HT1080 (cell line): ENCODE results near the gene LGALS9C. TPM values are rescaled to one million over a fixed set of nuclear protein-coding genes. Genes with fewer than 3 reads are reported as not detected.
A peak's percentile ranks its signal among the peaks of the same experiment; 100 is the strongest.
"Not testable (repeated sequence)": the region's sequence is repeated elsewhere in the genome, so short reads cannot be mapped to it uniquely, and the experiment has no call there.

ENCODE experiments used
- DNase-seq: peaks from one replicate; pipeline ENCODE4 v3.0.0-alpha.2; 2015; ENCODE audit warnings: low read depth
- polyA plus RNA-seq, 2 experiments: library from polyadenylated mRNA; depleted of rRNA; stranded (reverse); fragments of >200 nt; gene quantifications; 2 replicates each; pipeline ENCODE4 v1.2.3, GENCODE V29; 2015
- total RNA-seq: library from RNA; depleted of rRNA; stranded (reverse); fragments of >200 nt; shearing (Covaris generic); gene quantifications from 2 replicates; pipeline ENCODE4 v1.2.3, GENCODE V29; 2014; rRNA removed

Gene LGALS9C
- total RNA-seq: not detected in 2 replicates
- polyA plus RNA-seq (2015; cell fraction: cytosol; rRNA removed): 0.05 TPM in 1 of 2 replicates, not detected in the other
- 0.07 TPM in 1 of 2 replicates, not detected in the other for polyA plus RNA-seq (2015; cell fraction: nucleus; rRNA removed)

GRCh38 chr17:18476508-18477308, at the start of gene LGALS9C:
Gene LGALS9C, plus strand, starts transcription at chr17:18476789. Its CDS starts 66 bp downstream, at chr17:18476855.
- DNase-seq: peak; percentile 15

GRCh38 chr17:18432206-18432605, 44.4 kb upstream of the LGALS9C start:
- DNase-seq: not testable (repeated sequence)

GRCh38 chr17:18439465-18439870, 37.1 kb upstream of the LGALS9C start:
- DNase-seq: not testable (repeated sequence)

- DNase-seq: not testable (repeated sequence)
These were observed 34.5 kb upstream of the LGALS9C start for GRCh38 chr17:18442093-18442492.

GRCh38 chr17:18442532-18442931, 34.1 kb upstream of the LGALS9C start:
- not testable (repeated sequence) for DNase-seq

- not testable (repeated sequence) for DNase-seq
These were observed 28.9 kb upstream of the LGALS9C start for GRCh38 chr17:18447476-18448205.

- DNase-seq: not testable (repeated sequence)
These were observed 28.3 kb upstream of the LGALS9C start for GRCh38 chr17:18448311-18448710.

GRCh38 chr17:18449833-18450232, 26.8 kb upstream of the LGALS9C start:
- DNase-seq: not testable (repeated sequence)

GRCh38 chr17:18450998-18451397, 25.6 kb upstream of the LGALS9C start:
- not testable (repeated sequence) for DNase-seq

GRCh38 chr17:18451969-18452368, 24.6 kb upstream of the LGALS9C start:
- not testable (repeated sequence) for DNase-seq

GRCh38 chr17:18459035-18459434, 17.6 kb upstream of the LGALS9C start:
- DNase-seq: peak; percentile 39

GRCh38 chr17:18463831-18464502, 12.6 kb upstream of the LGALS9C start:
- not testable (repeated sequence) for DNase-seq

GRCh38 chr17:18466250-18466983, 10.2 kb upstream of the LGALS9C start:
- DNase-seq: not testable (repeated sequence)

GRCh38 chr17:18467001-18467400, 9.6 kb upstream of the LGALS9C start:
- not testable (repeated sequence) for DNase-seq

- DNase-seq: not testable (repeated sequence)
These were observed 8.0 kb upstream of the LGALS9C start for GRCh38 chr17:18468472-18469171.

GRCh38 chr17:18469837-18470236, 6.8 kb upstream of the LGALS9C start:
- DNase-seq: not testable (repeated sequence)

- DNase-seq: not testable (repeated sequence)
These were observed 6.2 kb upstream of the LGALS9C start for GRCh38 chr17:18470345-18470930.

GRCh38 chr17:18473967-18474366, 2.6 kb upstream of the LGALS9C start:
- not testable (repeated sequence) for DNase-seq

- DNase-seq: peak; percentile 8
These were observed 1.8 kb upstream of the LGALS9C start for GRCh38 chr17:18474754-18475153.

GRCh38 chr17:18477367-18477766, 778 bp downstream of the LGALS9C start:
- DNase-seq: not testable (repeated sequence)
